H1 (cell line): Measurements from ENCODE around the gene E2F2. TPM values are rescaled to one million over a fixed set of nuclear protein-coding genes. Genes with fewer than 3 reads are reported as not detected.

ENCODE experiments used
- ASH2L ChIP-seq: fragments of 200-600, 300-600 bp; sonication (generic); IDR thresholded peaks from one replicate; pipeline ENCODE4 v1.7.1; 2017; ENCODE audit warnings: low read length
- ATF3 ChIP-seq: IDR thresholded peaks from 2 replicates; pipeline ENCODE4 v1.6.1; 2011; ENCODE audit warnings: low read depth, mild to moderate bottlenecking, low read length; ENCODE audit not compliant: insufficient read depth
- BCL11A ChIP-seq, 2 experiments: IDR thresholded peaks; one replicate each; pipeline ENCODE4 v1.6.1; 2011; ENCODE audit warnings: low read depth in 2 of 2, low read length in 2 of 2, mild to moderate bottlenecking in 2 of 2
- BRCA1 ChIP-seq: IDR thresholded peaks from 2 replicates; pipeline ENCODE4 v1.6.1; 2012; ENCODE audit warnings: low read depth, low read length, improper control_type of control experiment
- CBX5 ChIP-seq: fragments of 300-800, 300-1000 bp; sonication (generic); IDR thresholded peaks from 2 replicates; pipeline ENCODE4 v1.7.1; 2016; ENCODE audit warnings: antibody characterized with exemption, low read length, low read depth
- CHD1 ChIP-seq: IDR thresholded peaks from 2 replicates; pipeline ENCODE4 v1.6.1; 2012; ENCODE audit warnings: low read depth, low read length, improper control_type of control experiment
- E2F6 ChIP-seq: IDR thresholded peaks from 2 replicates; pipeline ENCODE4 v1.6.1; 2012; ENCODE audit warnings: inconsistent platforms
- EP300 ChIP-seq, 2 experiments: IDR thresholded peaks; 1 replicate in 1 of 2; 2 replicates in 1 of 2; pipeline ENCODE4 v1.6.1; 2011 to 2012; ENCODE audit warnings: low read depth in 2 of 2, low read length in 2 of 2, mild to moderate bottlenecking in 2 of 2, borderline replicate concordance in 1 of 2, inconsistent platforms in 1 of 2, moderate library complexity in 1 of 2
- EZH2 ChIP-seq: fragments of 200-600 bp; sonication (generic); IDR thresholded peaks from 2 replicates; pipeline ENCODE4 v1.7.1; 2012; ENCODE audit warnings: low read depth, mild to moderate bottlenecking, moderate library complexity, low read length, inconsistent platforms; ENCODE audit not compliant: severe bottlenecking
- FOSL1 ChIP-seq: IDR thresholded peaks from 2 replicates; pipeline ENCODE4 v1.6.1; 2011; ENCODE audit warnings: mild to moderate bottlenecking, low read depth, low read length, moderate library complexity; ENCODE audit not compliant: insufficient read depth
- HDAC6 ChIP-seq: IDR thresholded peaks from one replicate; pipeline ENCODE4 v1.7.1; 2012; ENCODE audit warnings: low read depth, mild to moderate bottlenecking, inconsistent platforms, low read length, moderate library complexity
- JUN ChIP-seq: IDR thresholded peaks from 2 replicates; pipeline ENCODE4 v1.6.1; 2011; ENCODE audit warnings: low read depth, mild to moderate bottlenecking, improper control_type of control experiment, low read length
- KDM1A ChIP-seq: fragments of 200-600, 300-600 bp; sonication (generic); IDR thresholded peaks from 2 replicates; pipeline ENCODE4 v1.7.1; 2016; ENCODE audit warnings: mild to moderate bottlenecking, low read length, borderline replicate concordance
- KDM4A ChIP-seq: IDR thresholded peaks from one replicate; pipeline ENCODE4 v1.7.1; 2012; ENCODE audit warnings: low read depth, mild to moderate bottlenecking, moderate library complexity, low read length, inconsistent platforms; ENCODE audit not compliant: severe bottlenecking
- MAX ChIP-seq: IDR thresholded peaks from 2 replicates; pipeline ENCODE4 v1.6.1; 2012; ENCODE audit warnings: inconsistent platforms
- NRF1 ChIP-seq: IDR thresholded peaks from 2 replicates; pipeline ENCODE4 v1.6.1; 2011; ENCODE audit warnings: mild to moderate bottlenecking, low read depth, low read length, improper control_type of control experiment
- RBBP5 ChIP-seq: IDR thresholded peaks from 2 replicates; pipeline ENCODE4 v1.7.1; 2012; ENCODE audit warnings: low read depth, mild to moderate bottlenecking, inconsistent platforms, low read length, moderate library complexity, borderline replicate concordance
- RFX5 ChIP-seq: IDR thresholded peaks from 2 replicates; pipeline ENCODE4 v1.6.1; 2011; ENCODE audit warnings: low read depth, low read length, improper control_type of control experiment, borderline replicate concordance
- RXRA ChIP-seq: IDR thresholded peaks from 2 replicates; pipeline ENCODE4 v1.6.1; 2011; ENCODE audit warnings: low read depth, mild to moderate bottlenecking, low read length, moderate library complexity; ENCODE audit not compliant: insufficient read depth
- SIN3A ChIP-seq, 2 experiments: IDR thresholded peaks in 1 of 2; conservative IDR thresholded peaks in 1 of 2; 2 replicates each; pipeline ENCODE4 v1.6.1; 2011 to 2012; ENCODE audit warnings: low read length in 2 of 2, improper control_type of control experiment in 1 of 2, low read depth in 1 of 2, mild to moderate bottlenecking in 1 of 2
- SIRT6 ChIP-seq: IDR thresholded peaks from one replicate; pipeline ENCODE4 v1.7.1; 2012; ENCODE audit warnings: low read length, inconsistent platforms
- SP1 ChIP-seq: IDR thresholded peaks from 2 replicates; pipeline ENCODE4 v1.6.1; 2011; ENCODE audit warnings: low read depth, low read length
- SUZ12 ChIP-seq: fragments of 200-600 bp; sonication (generic); IDR thresholded peaks from 2 replicates; pipeline ENCODE4 v1.6.1; 2012; ENCODE audit warnings: mild to moderate bottlenecking, inconsistent platforms, low read length, moderate library complexity, mixed read lengths
- polyA plus RNA-seq, 7 experiments: library from polyadenylated mRNA; depleted of rRNA in 3 of 7; stranded (reverse) in 5 of 7; unstranded in 2 of 7; fragments of >200 nt in 5 of 7; fragments of 200-250 nt in 2 of 7; gene quantifications; 1 replicate in 5 of 7; 2 replicates in 1 of 7; 4 replicates in 1 of 7; pipeline versions ENCODE4 v1.2.1 to v1.2.3, GENCODE V29; 2011 to 2013; ENCODE audit warnings: missing spikeins in 2 of 7, mixed read lengths in 2 of 7
- total RNA-seq: library from RNA; stranded (reverse); fragmentation: NEBNext Ultra II Directional; extraction: Animal tissue kit (Norgen Biotek cat#: 25700); gene quantifications from 2 replicates; pipeline ENCODE4 v1.2.1, GENCODE V29; 2021

The E2F2 gene
- total and polyA plus RNA-seq, 2 of the 8 experiments (the other 6 are each of a cell fraction or from before 2014, with no cell fraction given): 1.8 to 7.0 TPM

- TF ChIP-seq CHD1 (no peak), SUZ12 (no peak), ASH2L (no peak), BCL11A (IDR thresholded peaks at IDR 0.05; ENCODE audit: low read depth in 2 of 2, low read length in 2 of 2) (no peak), EP300 (IDR thresholded peaks at IDR 0.05; ENCODE audit: borderline replicate concordance in 1 of 2, low read depth in 2 of 2, low read length in 2 of 2) (peak in 1 of 2 experiments; percentile 53; a peak in 1 of 3 replicates), BRCA1 (no peak), SIRT6 (no peak), FOSL1 (no peak), KDM4A (no peak), JUN (no peak), RXRA (no peak), RBBP5 (no peak), KDM1A (no peak), SIN3A (conservative IDR thresholded peaks at IDR 0.05 in 1 of 2, IDR thresholded peaks at IDR 0.05 in 1 of 2; ENCODE audit: low read depth in 1 of 2, low read length in 2 of 2) (0 out of 4 replicates have a peak, but pooled peaks of 1 of the 2 experiments have one; percentile 42), MAX (0 out of 2 replicates have a peak, but pooled peaks have one; percentile 8), CBX5 (no peak), RFX5 (no peak), ATF3 (no peak), E2F6 (no peak), SP1 (0 out of 2 replicates have a peak, but pooled peaks have one; percentile 32), EZH2 (no peak), NRF1 (no peak), HDAC6 (no peak)
Observed at GRCh38 chr1:23539698-23540266, 8.7 kb upstream of the E2F2 start (continued).
